GM23338 (cell line): ENCODE results near the gene ID3. TPM values are rescaled to one million over a fixed set of nuclear protein-coding genes. Genes with fewer than 3 reads are reported as not detected.

ENCODE experiments used
- ATAC-seq: fragments of 200-7000 bp; cut with Tn5 transposase; 3 replicates; pipeline ENCODE4 v1.9.1; 2020
- DNase-seq: peaks from one replicate; pipeline ENCODE4 v3.0.0-alpha.2; 2015; ENCODE audit warnings: low spot score
- H2AFZ ChIP-seq: fragments of 200-600 bp; sonication (generic); 2 replicates; pipeline ENCODE4 v1.8.0; 2016; ENCODE audit warnings: antibody characterized with exemption, mild to moderate bottlenecking, moderate library complexity
- H3F3A ChIP-seq: fragments of 200-600 bp; sonication (generic); replicated peaks from 2 replicates; pipeline ENCODE4 v1.8.0; 2017; ENCODE audit warnings: antibody characterized with exemption, mixed run types, low read depth
- H3K27ac ChIP-seq: fragments of 200-600 bp; sonication (generic); 2 replicates; pipeline ENCODE4 v1.6.1; 2016; ENCODE audit warnings: low read depth
- H3K27me3 ChIP-seq: fragments of 200-600 bp; sonication (generic); 2 replicates; pipeline ENCODE4 v1.8.0; 2016; ENCODE audit warnings: mild to moderate bottlenecking, mixed run types, moderate library complexity; ENCODE audit not compliant: insufficient read depth
- H3K36me3 ChIP-seq: fragments of 200-600 bp; sonication (generic); 2 replicates; pipeline ENCODE4 v1.8.0; 2016; ENCODE audit warnings: mild to moderate bottlenecking; ENCODE audit not compliant: insufficient read depth
- H3K4me1 ChIP-seq: fragments of 200-600 bp; sonication (generic); 2 replicates; pipeline ENCODE4 v1.8.0; 2016; ENCODE audit warnings: mild to moderate bottlenecking, moderate library complexity; ENCODE audit not compliant: insufficient read depth
- H3K4me2 ChIP-seq: fragments of 200-600 bp; sonication (generic); 2 replicates; pipeline ENCODE4 v1.7.1; 2017; ENCODE audit warnings: mixed run types
- H3K4me3 ChIP-seq: fragments of 200-600 bp; sonication (generic); 2 replicates; pipeline ENCODE4 v1.6.1; 2016; ENCODE audit warnings: mixed run types
- H3K79me2 ChIP-seq: fragments of 200-600 bp; sonication (generic); replicated peaks from 2 replicates; pipeline ENCODE4 v1.8.0; 2017; ENCODE audit warnings: mild to moderate bottlenecking; ENCODE audit not compliant: insufficient read depth
- H3K9me2 ChIP-seq: fragments of 200-600 bp; sonication (generic); 2 replicates; pipeline ENCODE4 v1.8.0; 2017; ENCODE audit not compliant: insufficient read depth
- H4K20me1 ChIP-seq: fragments of 200-600 bp; sonication (generic); replicated peaks from 2 replicates; pipeline ENCODE4 v1.8.0; 2017; ENCODE audit warnings: mild to moderate bottlenecking; ENCODE audit not compliant: insufficient read depth
- H3K27ac Mint-ChIP-seq: 2 replicates; pipeline ENCODE4 v1.8.0; 2020; ENCODE audit warnings: inconsistent platforms, mild to moderate bottlenecking, moderate library complexity, mixed read lengths
- H3K27me3 Mint-ChIP-seq: 3 replicates; pipeline ENCODE4 v1.8.0; 2022; ENCODE audit warnings: low read depth, mild to moderate bottlenecking, moderate library complexity, mixed read lengths, inconsistent platforms; ENCODE audit not compliant: insufficient read depth, poor library complexity
- H3K36me3 Mint-ChIP-seq: 3 replicates; pipeline ENCODE4 v1.8.0; 2021; ENCODE audit warnings: low read depth, mild to moderate bottlenecking, inconsistent platforms, moderate library complexity, mixed read lengths
- H3K4me1 Mint-ChIP-seq: 3 replicates; pipeline ENCODE4 v1.8.0; 2020; ENCODE audit warnings: mild to moderate bottlenecking, inconsistent platforms, mixed read lengths
- H3K4me3 Mint-ChIP-seq: 3 replicates; pipeline ENCODE4 v1.8.0; 2021; ENCODE audit warnings: moderate library complexity, mild to moderate bottlenecking, inconsistent platforms, mixed read lengths
- H3K9me3 Mint-ChIP-seq: 3 replicates; pipeline ENCODE4 v1.8.0; 2020; ENCODE audit warnings: moderate library complexity, mild to moderate bottlenecking, inconsistent platforms, mixed read lengths
- CTCF ChIP-seq, 2 experiments: fragments of 200-600 bp in 1 of 2; sonication (generic) in 1 of 2; conservative IDR thresholded peaks; 2 replicates each; pipeline versions ENCODE4 v1.5.1 to v1.6.1; 2016 to 2017; ENCODE audit warnings: antibody characterized with exemption in 2 of 2, low read depth in 2 of 2, mild to moderate bottlenecking in 2 of 2, moderate library complexity in 1 of 2
- EZH2 ChIP-seq: fragments of 200-600 bp; sonication (generic); IDR thresholded peaks from one replicate; pipeline ENCODE4 v1.8.0; 2017; ENCODE audit warnings: antibody characterized with exemption, mild to moderate bottlenecking, low read depth; ENCODE audit not compliant: unreplicated experiment
- EZH2phosphoT487 ChIP-seq: fragments of 200-600 bp; sonication (generic); IDR thresholded peaks from one replicate; pipeline ENCODE4 v1.8.1; 2018; ENCODE audit warnings: antibody characterized with exemption; ENCODE audit not compliant: unreplicated experiment
- JUNB ChIP-seq: IDR thresholded peaks from one replicate; pipeline ENCODE4 v1.6.1; 2016; ENCODE audit warnings: antibody characterized with exemption; ENCODE audit not compliant: unreplicated experiment
- NANOG ChIP-seq: IDR thresholded peaks from 2 replicates; pipeline ENCODE4 v1.6.1; 2016; ENCODE audit warnings: antibody characterized with exemption, borderline replicate concordance
- POLR2AphosphoS5 ChIP-seq: IDR thresholded peaks from 2 replicates; pipeline ENCODE4 v1.6.1; 2016; ENCODE audit warnings: antibody characterized with exemption, low read depth
- REST ChIP-seq: IDR thresholded peaks from one replicate; pipeline ENCODE4 v1.6.1; 2018; ENCODE audit warnings: antibody characterized with exemption; ENCODE audit not compliant: unreplicated experiment
- STAT1 ChIP-seq: IDR thresholded peaks from one replicate; pipeline ENCODE4 v1.6.1; 2016; ENCODE audit warnings: antibody characterized with exemption; ENCODE audit not compliant: unreplicated experiment
- ZNF114 ChIP-seq: fragments of 250-450 bp; sonication (Bioruptor Pico); IDR thresholded peaks from 2 replicates; pipeline ENCODE4 v1.5.0; 2020; ENCODE audit warnings: mild to moderate bottlenecking, moderate library complexity
- polyA plus RNA-seq: library from polyadenylated mRNA; unstranded; fragments of >200 nt; fragmentation: Nextera tagmentation; extraction: Ambion mirVana; gene quantifications from 2 replicates; pipeline ENCODE4 v1.2.1, GENCODE V29; 2016
- total RNA-seq: library from RNA; depleted of rRNA; stranded (reverse); fragments of >200 nt; shearing (Covaris generic); gene quantifications from 2 replicates; pipeline ENCODE4 v1.2.3, GENCODE V29; 2014
- TF ChIP-seq, protein P1 (sequence below): IDR thresholded peaks from 2 replicates; pipeline ENCODE4 v1.6.1; 2016; ENCODE audit warnings: antibody characterized with exemption

The ID3 gene
- total and polyA plus RNA-seq, 2 experiments from 2014 or later, result 164 to 345 TPM

- no peaks in the 10 kb centered on the region for H4K20me1 ChIP-seq
- peak overlapping the region; percentile 90 for H3K4me2 ChIP-seq
- H2AFZ ChIP-seq, result no peak overlapping the region; the same call in 1 of the 2 replicates
- peak overlapping the region; percentile 63 for H3K4me3 ChIP-seq
- ATAC-seq, result no peak; the same call in 2 of the 3 replicates
- Mint-ChIP-seq H3K36me3 (no peaks in the 10 kb centered on the region; the same call in 2 of the 3 replicates), H3K27me3 (peaks cover 21% of the 10 kb centered on the region), H3K9me3 (no peaks in the 10 kb centered on the region; the same call in 2 of the 3 replicates), H3K4me3 (peak overlapping the region; percentile 69), H3K27ac (no peak overlapping the region; the same call in 1 of the 2 replicates), H3K4me1 (peaks cover 43% of the 10 kb centered on the region)
- TF ChIP-seq STAT1 (no peak), NANOG (no peak), EZH2phosphoT487 (no peak), ZNF114 (no peak), JUNB (no peak)
- H3K27ac ChIP-seq, result 0 out of 2 replicates have a peak overlapping the region, but pooled peaks have one; percentile 39
- H3F3A ChIP-seq, result peaks cover 7% of the 10 kb centered on the region; the same call in 1 of the 2 replicates
- H3K27me3 ChIP-seq, result peaks cover 21% of the 10 kb centered on the region
- DNase-seq, result peak; percentile 57
- no peaks in the 10 kb centered on the region for H3K9me2 ChIP-seq
- H3K79me2 ChIP-seq, result no peaks in the 10 kb centered on the region
- no peaks in the 10 kb centered on the region for H3K36me3 ChIP-seq
- peaks cover 27% of the 10 kb centered on the region for H3K4me1 ChIP-seq
Observed at GRCh38 chr1:23567629-23567995, 8.3 kb upstream of the ID3 start.

DNA sequence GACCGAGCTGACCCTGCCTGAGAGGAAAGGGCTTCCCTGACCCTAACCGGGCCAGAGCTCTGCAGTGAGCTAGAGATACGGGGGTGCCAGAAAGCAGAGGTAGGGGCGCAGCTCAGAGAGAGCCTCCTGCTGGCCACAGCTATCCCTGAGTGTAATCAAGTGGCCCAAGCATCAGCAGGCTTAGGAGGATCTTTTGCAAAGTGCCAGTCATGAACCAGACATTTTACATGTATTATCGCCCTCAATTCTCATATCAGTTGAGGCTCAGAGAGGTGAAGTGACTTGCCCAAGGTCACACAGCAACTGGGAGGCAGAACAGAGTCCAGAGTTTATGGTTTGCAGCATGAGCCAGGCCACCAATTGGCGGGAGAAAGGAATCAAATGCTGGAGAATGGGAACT, 7.0 kb upstream of the ID3 start:
- peak overlapping the region; percentile 35; the same call in 1 of the 3 replicates for H3K4me3 Mint-ChIP-seq
- DNase-seq (peak; percentile 65), ATAC-seq (peak; percentile 35)

More for the DNA sequence above, 7.0 kb upstream of the ID3 start:
- Histone ChIP-seq H3K79me2 (no peaks in the 10 kb centered on the region), H3K4me1 (peaks cover 33% of the 10 kb centered on the region), H3K9me2 (no peaks in the 10 kb centered on the region), H2AFZ (no peak overlapping the region), H4K20me1 (no peaks in the 10 kb centered on the region), H3K4me2 (no peak overlapping the region), H3K4me3 (no peak overlapping the region), H3F3A (peaks cover 7% of the 10 kb centered on the region; the same call in 1 of the 2 replicates), H3K36me3 (no peaks in the 10 kb centered on the region), H3K27ac (no peak overlapping the region), H3K27me3 (peaks cover 25% of the 10 kb centered on the region)
- Mint-ChIP-seq H3K36me3 (no peaks in the 10 kb centered on the region; the same call in 2 of the 3 replicates), H3K4me1 (peaks cover 54% of the 10 kb centered on the region), H3K27me3 (peaks cover 21% of the 10 kb centered on the region), H3K27ac (no peak overlapping the region; the same call in 1 of the 2 replicates), H3K9me3 (no peaks in the 10 kb centered on the region; the same call in 2 of the 3 replicates)
- TF ChIP-seq, protein P1, sequence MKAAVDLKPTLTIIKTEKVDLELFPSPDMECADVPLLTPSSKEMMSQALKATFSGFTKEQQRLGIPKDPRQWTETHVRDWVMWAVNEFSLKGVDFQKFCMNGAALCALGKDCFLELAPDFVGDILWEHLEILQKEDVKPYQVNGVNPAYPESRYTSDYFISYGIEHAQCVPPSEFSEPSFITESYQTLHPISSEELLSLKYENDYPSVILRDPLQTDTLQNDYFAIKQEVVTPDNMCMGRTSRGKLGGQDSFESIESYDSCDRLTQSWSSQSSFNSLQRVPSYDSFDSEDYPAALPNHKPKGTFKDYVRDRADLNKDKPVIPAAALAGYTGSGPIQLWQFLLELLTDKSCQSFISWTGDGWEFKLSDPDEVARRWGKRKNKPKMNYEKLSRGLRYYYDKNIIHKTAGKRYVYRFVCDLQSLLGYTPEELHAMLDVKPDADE, result no peak
- TF ChIP-seq CTCF (conservative IDR thresholded peaks at IDR 0.05; ENCODE audit: low read depth in 2 of 2), result peak; percentile 62 to 72
- TF ChIP-seq REST, result no peak
- no peak for TF ChIP-seq STAT1
- no peak for TF ChIP-seq POLR2AphosphoS5
- TF ChIP-seq EZH2, result no peak
- no peak for TF ChIP-seq ZNF114
